Thyroid gland (tissue), 4 donors: ENCODE data around the gene ERLIN1.

Source experiments
- POLR2A ChIP-seq, 2 donors: fragments of 450-650 bp; IDR thresholded peaks; one replicate each; pipeline ENCODE4 v1.6.1; 2017; ENCODE audit warnings: antibody characterized with exemption in 2 of 2, mild to moderate bottlenecking in 2 of 2, moderate library complexity in 1 of 2
- TF ChIP-seq, protein P1 (sequence below), 6 experiments: fragments of 200-600 bp in 3 of 6; fragments of 450-650 bp in 3 of 6; sonication (generic) in 3 of 6; IDR thresholded peaks; one replicate each; pipeline ENCODE4 v1.5.1; 2016 to 2019; ENCODE audit warnings: antibody characterized with exemption in 6 of 6, mild to moderate bottlenecking in 2 of 6, inconsistent platforms in 1 of 6, moderate library complexity in 1 of 6

DNA sequence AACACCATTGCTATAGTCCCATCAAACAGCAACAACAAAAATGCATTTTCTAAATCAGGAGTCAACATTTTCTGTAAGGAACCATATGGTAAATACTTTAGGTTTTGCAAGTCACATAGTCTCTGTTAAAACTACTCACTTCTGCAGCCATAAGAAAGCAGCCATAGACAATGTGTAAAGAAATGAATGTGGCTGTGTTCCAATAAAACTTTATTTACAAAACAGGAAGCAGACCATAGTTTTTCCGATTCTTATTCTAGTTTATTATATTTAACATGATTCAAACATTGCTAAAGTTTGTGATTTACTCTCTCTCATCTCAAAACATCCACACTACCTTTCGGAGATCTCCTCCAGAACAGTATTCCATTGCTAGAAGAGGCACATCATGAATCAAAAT, 36.7 kb upstream of the ERLIN1 start:
- TF ChIP-seq, protein P1, sequence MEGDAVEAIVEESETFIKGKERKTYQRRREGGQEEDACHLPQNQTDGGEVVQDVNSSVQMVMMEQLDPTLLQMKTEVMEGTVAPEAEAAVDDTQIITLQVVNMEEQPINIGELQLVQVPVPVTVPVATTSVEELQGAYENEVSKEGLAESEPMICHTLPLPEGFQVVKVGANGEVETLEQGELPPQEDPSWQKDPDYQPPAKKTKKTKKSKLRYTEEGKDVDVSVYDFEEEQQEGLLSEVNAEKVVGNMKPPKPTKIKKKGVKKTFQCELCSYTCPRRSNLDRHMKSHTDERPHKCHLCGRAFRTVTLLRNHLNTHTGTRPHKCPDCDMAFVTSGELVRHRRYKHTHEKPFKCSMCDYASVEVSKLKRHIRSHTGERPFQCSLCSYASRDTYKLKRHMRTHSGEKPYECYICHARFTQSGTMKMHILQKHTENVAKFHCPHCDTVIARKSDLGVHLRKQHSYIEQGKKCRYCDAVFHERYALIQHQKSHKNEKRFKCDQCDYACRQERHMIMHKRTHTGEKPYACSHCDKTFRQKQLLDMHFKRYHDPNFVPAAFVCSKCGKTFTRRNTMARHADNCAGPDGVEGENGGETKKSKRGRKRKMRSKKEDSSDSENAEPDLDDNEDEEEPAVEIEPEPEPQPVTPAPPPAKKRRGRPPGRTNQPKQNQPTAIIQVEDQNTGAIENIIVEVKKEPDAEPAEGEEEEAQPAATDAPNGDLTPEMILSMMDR (IDR thresholded peaks at IDR 0.05): no peak
- no peak for TF ChIP-seq POLR2A (IDR thresholded peaks at IDR 0.05)
